ENCODE data around the gene NUP58. TPM values are rescaled to one million over a fixed set of nuclear protein-coding genes. Genes with fewer than 3 reads are reported as not detected.
"Not testable (repeated sequence)": the region's sequence is repeated elsewhere in the genome, so short reads cannot be mapped to it uniquely, and the experiment has no call there.

Gene NUP58
- total RNA-seq, 1 experiment from 2014 or later = 85.9 TPM

DNA sequence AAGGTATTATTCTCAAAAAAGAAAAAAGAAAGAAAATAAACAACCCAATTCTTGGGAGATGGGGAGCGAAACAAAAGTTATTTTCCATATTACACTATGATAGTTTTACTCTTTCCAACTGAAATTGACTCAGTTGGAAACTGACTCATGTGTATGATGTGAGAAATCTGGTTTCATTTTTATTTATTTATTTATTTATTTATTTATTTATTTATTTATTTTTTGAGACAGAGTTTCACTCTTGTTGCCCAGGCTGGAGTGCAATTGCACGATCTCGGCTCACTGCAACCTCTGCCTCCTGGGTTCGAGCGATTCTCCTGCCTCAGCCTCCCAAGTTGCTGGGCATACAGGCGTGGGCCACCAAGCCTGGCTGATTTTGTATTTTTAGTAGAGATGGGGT, 59.0 kb downstream of the NUP58 start:
- in situ Hi-C loops (cut with HindIII; ENCODE audit: low pct_unique_long_range_greater_than_20kb, low sequenced_read_pairs) = not testable (repeated sequence)

DNA sequence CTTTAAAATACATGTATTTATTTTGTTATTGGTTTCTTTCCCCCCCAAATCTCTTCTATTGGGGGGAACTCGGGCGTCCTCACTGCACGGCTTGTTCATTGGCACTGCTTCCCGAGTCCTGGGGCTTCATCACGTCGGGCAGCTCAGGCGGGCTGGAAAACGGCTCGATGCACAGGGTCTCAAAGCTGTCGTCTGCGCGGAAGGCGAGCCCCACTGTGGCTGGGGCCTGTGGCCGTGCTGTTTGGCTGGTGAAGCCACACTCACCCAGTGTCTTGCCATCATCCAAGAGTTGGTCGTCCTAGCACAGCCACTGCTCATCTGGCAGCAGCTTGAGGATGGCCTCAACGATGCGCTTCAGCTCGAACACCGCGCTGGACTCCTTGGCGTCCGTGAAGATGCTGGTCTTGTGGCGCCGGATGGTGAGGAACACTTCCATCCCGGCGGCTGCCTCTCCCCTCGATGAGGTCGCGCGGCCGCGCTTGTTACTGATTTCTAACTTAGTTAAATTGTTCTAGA, 64.4 kb downstream of the NUP58 start:
- no peak for DNase-seq (ENCODE audit: low read depth, low spot score)
- in situ Hi-C loops (cut with HindIII; ENCODE audit: low pct_unique_long_range_greater_than_20kb, low sequenced_read_pairs) = no loop called here

More for the DNA sequence above, 59.0 kb downstream of the NUP58 start:
- not testable (repeated sequence) for DNase-seq (ENCODE audit: low read depth, low spot score)

DNA sequence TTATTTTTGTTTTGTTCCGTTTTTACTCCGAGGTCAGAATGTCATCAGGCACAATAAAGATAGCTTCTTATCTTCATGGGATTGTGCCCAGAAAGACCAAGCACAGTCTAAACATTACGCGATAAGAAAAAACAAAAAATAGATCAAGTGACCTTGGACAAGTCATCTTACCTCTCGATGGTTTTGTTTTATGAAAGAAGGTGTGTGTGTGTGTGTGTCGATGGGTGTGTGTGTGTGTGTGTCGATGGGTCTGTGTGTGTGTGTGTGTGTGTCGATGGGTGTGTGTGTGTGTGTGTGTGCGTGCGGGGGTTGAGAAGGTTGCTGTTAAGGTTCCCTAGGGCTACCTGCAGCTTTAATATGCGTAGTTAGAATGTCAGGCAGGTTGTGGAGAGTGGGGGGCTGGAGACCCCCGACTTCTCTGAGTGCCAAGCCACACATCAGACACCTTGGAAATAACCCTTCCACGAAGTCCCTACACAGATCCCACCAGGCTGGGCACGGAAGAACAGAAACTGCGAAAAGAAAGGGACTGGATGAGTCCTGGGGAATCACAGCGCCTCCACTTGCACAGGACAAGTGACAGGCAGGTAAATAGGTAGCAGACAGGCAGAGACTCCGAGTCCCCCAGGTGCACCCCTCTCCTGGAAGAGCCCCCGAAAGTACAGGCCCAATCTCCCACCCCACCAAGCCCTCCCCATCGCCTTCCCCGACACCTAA, 69.9 kb downstream of the NUP58 start:
- in situ Hi-C loops (cut with HindIII; ENCODE audit: low pct_unique_long_range_greater_than_20kb, low sequenced_read_pairs) = no loop called here
- DNase-seq (ENCODE audit: low read depth, low spot score) = no peak

DNA sequence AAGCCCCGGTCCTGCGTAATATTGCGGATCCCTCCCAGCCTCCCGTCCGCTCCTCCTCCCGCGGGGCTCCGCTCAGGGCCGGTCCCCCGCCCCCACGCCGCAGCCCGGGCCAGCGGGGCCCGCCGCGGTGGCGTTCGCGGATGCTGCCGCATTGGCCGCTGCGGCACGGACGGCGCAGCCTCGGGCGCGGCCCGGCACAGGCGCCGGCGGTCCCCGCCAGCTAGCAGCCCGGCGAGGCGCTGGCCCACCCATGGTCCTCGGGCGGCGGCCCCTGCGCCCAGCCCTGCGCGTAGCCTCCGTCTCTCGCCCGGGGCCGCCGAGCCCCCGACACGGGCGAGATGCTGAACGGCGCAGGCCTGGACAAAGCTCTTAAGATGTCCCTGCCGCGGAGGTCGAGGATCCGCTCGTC, 70.5 kb downstream of the NUP58 start, which contains the start of gene ATP8A2:
ATP8A2 (plus strand) TSS at position 100 of the 409 bp plus-strand sequence; CDS start at position 339, 239 bp downstream.
- no peak for DNase-seq (ENCODE audit: low read depth, low spot score)
- in situ Hi-C loops (cut with HindIII; ENCODE audit: low pct_unique_long_range_greater_than_20kb, low sequenced_read_pairs) = no loop called here

DNA sequence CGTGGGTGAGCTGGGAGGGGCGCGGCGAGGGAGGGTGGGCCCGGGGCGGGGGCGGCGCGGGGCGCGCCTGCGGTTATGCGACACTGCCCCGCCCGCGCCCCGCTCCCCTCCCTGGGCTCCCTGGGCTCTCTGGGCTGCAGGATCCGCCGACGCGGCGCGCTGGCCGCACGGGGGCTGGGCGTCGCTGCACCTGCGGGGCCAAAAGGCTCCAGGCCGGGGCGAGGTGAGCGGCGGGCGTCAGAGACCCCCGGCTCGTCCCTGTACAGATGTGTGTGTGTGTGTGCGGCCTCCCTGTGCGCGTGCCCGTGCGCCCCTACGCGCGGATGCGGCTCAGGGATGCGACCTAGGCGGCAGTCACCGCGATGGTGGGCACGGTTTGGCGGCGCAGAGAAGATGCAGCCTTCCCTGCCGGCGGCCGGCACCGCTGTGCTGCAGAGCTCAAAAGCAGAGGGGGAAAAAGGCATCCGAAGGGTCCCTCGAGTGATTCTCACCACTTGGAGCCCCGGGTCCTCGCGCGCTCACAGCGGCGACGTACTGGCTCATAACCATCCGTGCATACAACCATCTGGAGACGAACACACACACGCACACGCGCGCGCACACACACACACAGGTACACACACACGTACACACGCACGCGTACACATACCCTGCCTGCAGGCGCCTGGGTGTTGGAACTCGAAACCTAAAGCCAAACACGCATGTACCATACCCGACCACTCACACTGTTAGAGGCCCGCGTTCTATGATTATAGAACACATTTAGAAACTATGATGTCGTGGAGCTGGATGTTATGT, 71.1 kb downstream of the NUP58 start:
- no peak for DNase-seq (ENCODE audit: low read depth, low spot score)
- in situ Hi-C loops (cut with HindIII; ENCODE audit: low pct_unique_long_range_greater_than_20kb, low sequenced_read_pairs) = no loop called here

DNA sequence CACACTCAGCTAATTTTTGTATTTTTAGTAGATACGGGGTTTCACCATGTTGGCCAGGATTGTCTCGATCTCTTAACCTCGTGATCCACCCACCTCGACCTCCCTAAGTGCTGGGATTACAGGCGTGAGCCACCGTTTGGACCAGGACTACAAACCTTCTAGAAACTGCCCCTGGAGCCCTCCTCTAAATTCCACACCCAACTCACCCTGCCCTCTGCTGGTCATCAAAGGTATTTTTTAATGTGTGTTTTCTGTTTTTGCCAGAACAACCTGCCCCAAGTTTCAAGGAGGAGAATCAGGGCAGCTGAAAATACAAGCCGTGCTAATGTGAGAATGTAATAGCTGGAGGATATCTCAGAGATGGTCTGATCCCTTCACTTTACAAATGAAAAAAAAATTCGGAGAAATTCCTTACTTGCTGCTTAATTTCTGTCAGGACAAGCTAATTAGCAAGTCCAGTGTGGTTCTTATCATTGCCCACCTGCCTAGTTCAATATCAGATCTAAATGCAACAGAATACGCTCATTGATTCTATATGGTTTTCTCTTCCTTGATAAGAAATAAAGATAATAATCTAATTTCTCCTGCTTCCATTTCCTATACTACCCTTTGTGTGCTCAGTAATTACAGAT, 74.4 kb downstream of the NUP58 start:
- in situ Hi-C loops (cut with HindIII; ENCODE audit: low pct_unique_long_range_greater_than_20kb, low sequenced_read_pairs) = no loop called here
- DNase-seq (ENCODE audit: low read depth, low spot score) = peak; percentile 75

DNA sequence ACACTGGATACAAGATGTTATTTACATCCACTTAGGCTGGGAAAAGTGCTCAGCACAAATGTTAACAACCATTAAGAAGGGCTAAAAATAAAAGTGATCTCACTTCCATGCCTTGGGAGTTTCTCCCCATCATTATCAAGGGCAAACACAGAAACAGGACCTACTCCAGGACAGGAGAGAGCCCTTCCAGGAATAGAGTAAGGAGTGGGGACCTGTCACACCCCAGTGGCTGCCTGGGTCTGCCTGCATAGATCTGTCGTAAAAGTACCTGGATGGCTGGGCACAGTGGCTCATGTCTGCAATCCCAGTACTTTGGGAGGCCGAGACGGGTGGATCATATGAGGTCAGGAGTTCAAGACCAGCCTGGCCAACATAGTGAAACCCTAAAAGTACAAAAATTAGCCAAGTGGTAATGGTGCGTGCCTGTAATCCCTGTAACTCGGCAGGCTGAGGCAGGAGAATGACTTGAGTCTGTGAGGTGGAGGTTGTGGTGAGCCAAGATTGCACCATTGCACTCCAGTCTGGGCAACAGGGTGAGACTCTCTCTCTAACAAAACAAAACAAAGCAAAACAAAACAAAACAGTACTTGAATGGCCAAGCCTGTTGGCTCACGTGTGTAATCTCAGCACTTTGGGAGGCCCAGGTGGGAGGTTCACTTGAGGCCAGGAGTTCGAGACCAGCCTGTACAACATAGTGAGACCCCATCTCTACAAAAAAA, 76.0 kb downstream of the NUP58 start:
- in situ Hi-C loops (cut with HindIII; ENCODE audit: low pct_unique_long_range_greater_than_20kb, low sequenced_read_pairs) = no loop called here

DNA sequence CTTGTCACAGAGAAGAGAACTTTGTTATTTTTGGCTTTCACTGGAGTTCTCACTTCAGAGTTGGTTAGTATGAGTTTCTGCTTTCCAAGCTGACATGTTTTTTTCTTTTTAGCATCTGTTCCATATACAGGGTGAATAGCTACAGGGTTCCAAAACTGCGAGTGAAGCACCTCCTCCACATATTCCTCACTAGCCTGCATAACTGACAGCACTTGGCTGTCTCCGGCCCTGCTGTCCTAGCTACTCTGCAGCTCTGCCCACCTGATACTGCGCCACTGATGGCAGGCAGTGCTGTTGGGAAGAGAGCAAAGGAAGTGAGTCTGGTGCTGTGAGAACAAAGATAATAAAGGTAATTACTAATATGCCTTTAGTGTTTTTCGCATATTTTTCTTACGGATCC, 77.1 kb downstream of the NUP58 start:
- in situ Hi-C loops (cut with HindIII; ENCODE audit: low pct_unique_long_range_greater_than_20kb, low sequenced_read_pairs) = no loop called here

More for the DNA sequence above, 76.0 kb downstream of the NUP58 start:
- no peak for DNase-seq (ENCODE audit: low read depth, low spot score)

DNA sequence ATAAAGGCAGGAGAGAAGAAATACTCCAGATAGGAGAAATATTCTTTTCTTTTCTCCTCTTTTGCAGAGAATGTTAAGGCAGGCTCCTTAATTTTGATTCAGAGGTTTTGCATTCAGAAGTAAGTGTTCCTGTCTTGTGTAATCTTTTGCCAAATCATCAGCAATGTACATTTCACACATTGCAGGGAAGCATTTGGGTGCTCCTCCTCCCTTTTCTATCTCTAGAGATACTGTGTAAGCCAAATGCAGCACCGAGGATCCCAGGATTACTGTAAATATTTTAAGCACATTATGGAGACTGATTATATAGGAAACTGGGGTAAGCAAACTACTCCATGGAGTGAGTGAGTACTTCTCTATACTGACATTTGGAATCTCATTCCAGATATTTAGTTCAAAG, 77.6 kb downstream of the NUP58 start:
- in situ Hi-C loops (cut with HindIII; ENCODE audit: low pct_unique_long_range_greater_than_20kb, low sequenced_read_pairs) = no loop called here
- no peak for DNase-seq (ENCODE audit: low read depth, low spot score)

More for the DNA sequence above, 77.1 kb downstream of the NUP58 start:
- no peak for DNase-seq (ENCODE audit: low read depth, low spot score)

DNA sequence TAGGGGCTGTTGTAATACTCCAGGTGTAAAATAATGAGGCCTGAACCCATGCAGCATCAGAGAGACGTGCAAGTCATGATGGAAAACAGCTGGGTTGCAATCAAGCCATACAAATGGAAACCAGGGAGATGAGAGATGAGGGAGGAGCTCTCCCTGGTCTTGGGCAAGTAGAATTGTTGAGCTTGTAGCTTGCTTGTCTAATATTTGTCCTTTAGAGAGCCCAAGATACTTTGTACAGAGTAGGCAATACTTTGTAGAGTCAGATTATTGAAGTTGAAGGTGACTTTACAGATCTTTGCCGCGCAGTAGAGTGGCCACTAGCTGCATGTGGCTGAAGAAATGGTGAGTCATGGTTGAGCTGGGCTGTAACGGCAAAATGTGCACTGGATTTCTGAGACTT, 78.7 kb downstream of the NUP58 start:
- no peak for DNase-seq (ENCODE audit: low read depth, low spot score)
- in situ Hi-C loops (cut with HindIII; ENCODE audit: low pct_unique_long_range_greater_than_20kb, low sequenced_read_pairs) = no loop called here

DNA sequence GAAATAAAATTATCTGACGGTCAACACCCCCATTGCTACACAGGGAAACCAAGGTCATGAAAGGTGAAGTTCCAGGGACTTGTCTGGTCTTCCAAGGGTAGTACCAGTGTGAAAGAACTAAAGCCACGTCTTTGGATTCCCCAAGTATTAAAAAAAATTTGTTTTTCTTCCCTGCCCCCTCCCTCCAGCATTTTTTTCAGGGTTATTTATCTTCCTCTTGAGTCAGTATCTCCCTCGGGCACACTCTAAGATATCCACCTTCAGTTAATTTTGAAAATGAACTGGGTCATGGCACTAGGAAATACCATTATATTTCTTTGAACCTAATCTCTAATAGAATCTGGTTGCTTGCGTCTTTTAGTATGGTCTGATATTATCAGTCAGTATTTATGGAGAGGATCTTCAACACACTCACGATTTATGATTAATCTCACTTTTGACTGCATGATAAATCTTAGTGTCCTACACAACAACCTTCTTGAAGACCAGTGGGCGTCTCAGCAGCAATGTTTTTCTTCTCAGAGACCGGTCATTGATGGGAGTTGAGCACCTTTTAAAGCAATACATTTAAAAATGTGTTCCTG, 79.4 kb downstream of the NUP58 start:
- in situ Hi-C loops (cut with HindIII; ENCODE audit: low pct_unique_long_range_greater_than_20kb, low sequenced_read_pairs) = no loop called here
- no peak for DNase-seq (ENCODE audit: low read depth, low spot score)

DNA sequence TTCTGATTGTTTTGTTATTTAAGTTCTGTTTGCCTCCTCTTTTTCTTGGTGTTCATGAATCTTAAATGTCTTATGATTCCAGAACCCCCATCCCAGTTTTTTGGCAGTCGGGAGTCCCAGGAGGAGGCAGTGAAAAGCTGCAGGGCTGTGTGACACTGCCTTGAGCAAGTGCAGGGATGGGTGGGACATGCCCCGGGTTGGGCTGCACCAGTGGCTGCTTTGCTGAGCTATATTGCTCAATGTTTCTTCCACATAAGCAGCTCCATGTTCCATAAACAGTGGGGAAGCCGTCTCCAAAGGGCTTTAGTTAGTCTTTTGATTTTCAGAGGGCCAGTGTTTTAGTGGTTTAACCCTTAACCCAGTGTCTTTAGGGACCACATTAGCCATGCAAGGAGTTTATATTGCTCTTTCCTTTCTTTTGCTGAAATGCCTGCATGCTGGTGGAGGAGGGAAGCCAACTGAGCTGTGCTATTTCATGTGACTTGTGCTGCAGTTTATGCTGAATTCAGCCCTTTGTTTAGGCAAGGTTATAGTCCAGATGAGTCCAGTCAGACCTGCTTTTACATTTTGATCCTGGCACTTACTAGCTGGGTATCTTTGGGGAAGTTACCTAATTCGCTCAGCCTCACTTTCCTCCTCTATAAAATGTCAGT, 83.5 kb downstream of the NUP58 start:
- DNase-seq (ENCODE audit: low read depth, low spot score) = peak; percentile 64
- in situ Hi-C loops (cut with HindIII; ENCODE audit: low pct_unique_long_range_greater_than_20kb, low sequenced_read_pairs) = no loop called here

DNA sequence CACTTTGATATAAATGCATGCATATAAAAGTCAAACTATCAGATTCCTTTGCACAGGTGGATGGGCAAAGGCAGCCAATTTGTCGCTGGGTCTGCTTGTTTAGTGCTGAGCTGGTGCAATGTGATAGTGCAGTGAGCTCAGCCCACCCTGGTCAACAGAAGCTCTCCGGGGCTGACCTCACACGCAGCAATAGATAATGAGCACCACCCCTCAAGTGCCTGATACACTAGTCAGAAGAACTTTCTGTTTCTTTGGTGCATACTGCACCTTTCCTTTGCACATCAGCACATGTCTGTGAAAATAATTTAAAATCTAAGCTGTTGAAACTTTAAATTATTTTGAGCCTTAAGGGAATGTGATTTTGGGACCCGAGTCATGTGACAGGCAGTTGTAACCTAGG, 90.5 kb downstream of the NUP58 start:
- DNase-seq (ENCODE audit: low read depth, low spot score) = no peak
- in situ Hi-C loops (cut with HindIII; ENCODE audit: low pct_unique_long_range_greater_than_20kb, low sequenced_read_pairs) = no loop called here

All from SK-MEL-5 (cell line).